HFFc6 (cell line): Measurements from ENCODE around the gene MRM3. TPM values are rescaled to one million over a fixed set of nuclear protein-coding genes. Genes with fewer than 3 reads are reported as not detected.

Experiments used
- DNase-seq: peaks from one replicate; pipeline ENCODE4 v3.0.0-alpha.2; 2018
- H3K27ac Mint-ChIP-seq: 2 replicates; pipeline ENCODE4 v1.8.0; 2020; ENCODE audit warnings: mild to moderate bottlenecking, mixed read lengths
- H3K27me3 Mint-ChIP-seq: 2 replicates; pipeline ENCODE4 v1.8.0; 2021; ENCODE audit warnings: mild to moderate bottlenecking, moderate library complexity, mixed read lengths; ENCODE audit not compliant: insufficient read depth
- H3K36me3 Mint-ChIP-seq: 2 replicates; pipeline ENCODE4 v1.8.0; 2021; ENCODE audit warnings: low read depth, mixed read lengths
- H3K4me1 Mint-ChIP-seq: 2 replicates; pipeline ENCODE4 v1.8.0; 2020; ENCODE audit warnings: low read depth, mixed read lengths
- H3K4me3 Mint-ChIP-seq: 2 replicates; pipeline ENCODE4 v1.8.0; 2020; ENCODE audit warnings: mild to moderate bottlenecking, moderate library complexity, mixed read lengths
- H3K9me3 Mint-ChIP-seq: 2 replicates; pipeline ENCODE4 v1.8.0; 2020; ENCODE audit warnings: mild to moderate bottlenecking, mixed read lengths
- long read RNA-seq: library from polyadenylated mRNA; unstranded; transcript quantifications from one replicate; pipeline ENCODE4 v2.0.0, GENCODE V29; 2019
- total RNA-seq, 6 experiments: library from RNA; stranded (reverse); fragmentation: NEBNext Ultra II Directional; extraction: Animal tissue kit (Norgen Biotek cat#: 25700); gene quantifications; 2 replicates in 1 of 6; 3 replicates in 5 of 6; pipeline ENCODE4 v1.2.3, GENCODE V29; 2021
- TF ChIP-seq, protein P1 (sequence below): fragments of 200-600 bp; sonication (generic); IDR thresholded peaks from 2 replicates; pipeline ENCODE4 v1.5.0; 2021; ENCODE audit warnings: antibody characterized with exemption, mild to moderate bottlenecking

The MRM3 gene
- total RNA-seq: 10 to 100 TPM; 10.9 to 13.4 (median 12.8) TPM
- long read RNA-seq, transcript MRM3-201 (4 exons, 1,809 nt): major isoform, 21 of 28 reads
- long read RNA-seq, partial matches to known transcripts: 0 of 28 reads
- long read RNA-seq, other reads (novel, unspliced or antisense): 2 of 28 reads

GRCh38 chr17:781805-782731, at the start of gene MRM3, which contains the start of gene GLOD4:
Gene MRM3, plus strand, starts transcription at chr17:782353. Its CDS starts 26 bp downstream, at chr17:782379.
Gene GLOD4, minus strand, starts transcription at chr17:782280. Its CDS starts 25 bp downstream, at chr17:782255.
- Mint-ChIP-seq H3K9me3 (peaks cover 4% of the 10 kb centered on the region; the same call in 1 of the 2 replicates), H3K27me3 (peaks cover 14% of the 10 kb centered on the region), H3K4me3 (peak within 1 kb of the TSS; percentile 97), H3K36me3 (peaks cover 32% of the 10 kb centered on the region), H3K27ac (peak within 1 kb of the TSS; percentile 94), H3K4me1 (peaks cover 32% of the 10 kb centered on the region)
- peak; percentile 80 for DNase-seq
- TF ChIP-seq, protein P1, sequence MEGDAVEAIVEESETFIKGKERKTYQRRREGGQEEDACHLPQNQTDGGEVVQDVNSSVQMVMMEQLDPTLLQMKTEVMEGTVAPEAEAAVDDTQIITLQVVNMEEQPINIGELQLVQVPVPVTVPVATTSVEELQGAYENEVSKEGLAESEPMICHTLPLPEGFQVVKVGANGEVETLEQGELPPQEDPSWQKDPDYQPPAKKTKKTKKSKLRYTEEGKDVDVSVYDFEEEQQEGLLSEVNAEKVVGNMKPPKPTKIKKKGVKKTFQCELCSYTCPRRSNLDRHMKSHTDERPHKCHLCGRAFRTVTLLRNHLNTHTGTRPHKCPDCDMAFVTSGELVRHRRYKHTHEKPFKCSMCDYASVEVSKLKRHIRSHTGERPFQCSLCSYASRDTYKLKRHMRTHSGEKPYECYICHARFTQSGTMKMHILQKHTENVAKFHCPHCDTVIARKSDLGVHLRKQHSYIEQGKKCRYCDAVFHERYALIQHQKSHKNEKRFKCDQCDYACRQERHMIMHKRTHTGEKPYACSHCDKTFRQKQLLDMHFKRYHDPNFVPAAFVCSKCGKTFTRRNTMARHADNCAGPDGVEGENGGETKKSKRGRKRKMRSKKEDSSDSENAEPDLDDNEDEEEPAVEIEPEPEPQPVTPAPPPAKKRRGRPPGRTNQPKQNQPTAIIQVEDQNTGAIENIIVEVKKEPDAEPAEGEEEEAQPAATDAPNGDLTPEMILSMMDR: peak; percentile 43

DNA sequence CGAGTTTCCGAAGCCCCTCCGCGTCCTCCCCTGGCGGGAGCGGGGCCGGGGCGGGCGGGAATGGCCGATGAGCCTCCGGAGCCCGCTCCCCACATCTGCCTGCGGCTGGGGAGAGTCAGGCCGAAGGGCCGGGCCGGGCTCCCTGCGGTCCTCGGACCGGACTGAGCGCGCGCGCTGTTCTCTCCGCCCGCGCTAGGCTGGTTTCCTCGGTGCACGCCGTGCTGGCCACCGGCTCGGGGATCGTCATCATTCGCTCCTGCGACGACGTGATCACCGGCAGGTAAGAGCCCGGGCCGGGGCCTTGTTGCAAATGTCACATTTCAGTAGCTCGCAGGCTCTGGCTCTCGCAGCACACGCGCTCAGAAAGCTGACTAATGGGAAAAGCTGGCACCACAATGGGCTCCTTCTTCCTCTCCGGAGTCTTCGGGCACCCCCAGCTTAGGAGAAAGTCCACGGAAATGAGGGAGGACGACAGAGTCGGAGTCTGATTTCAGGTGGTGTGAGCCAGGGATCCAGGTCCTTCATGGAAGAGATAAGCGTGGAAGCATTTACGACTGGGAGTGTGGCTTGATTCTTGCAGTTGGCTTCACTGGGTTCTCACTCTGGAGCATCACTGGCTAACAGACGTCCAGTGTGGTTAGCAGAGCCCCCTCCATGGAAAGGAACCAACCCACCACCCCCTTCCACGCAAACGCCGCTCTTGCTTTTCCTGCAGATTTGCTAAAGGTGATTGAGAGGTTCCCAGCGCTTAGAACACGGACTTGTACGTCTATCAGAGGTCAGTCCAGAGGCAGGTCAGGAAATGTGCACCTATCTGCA, 49.0 kb upstream of the MRM3 start:
- H3K4me1 Mint-ChIP-seq: peaks cover 23% of the 10 kb centered on the region
- peak; percentile 30 for DNase-seq

GRCh38 chr17:733743-734142, 48.4 kb upstream of the MRM3 start:
- Mint-ChIP-seq H3K27ac (peak overlapping the region; percentile 86), H3K36me3 (peaks cover 25% of the 10 kb centered on the region), H3K4me1 (peaks cover 23% of the 10 kb centered on the region), H3K9me3 (no peaks in the 10 kb centered on the region), H3K4me3 (peak overlapping the region; percentile 97), H3K27me3 (no peaks in the 10 kb centered on the region; the same call in 1 of the 2 replicates)
- no peak for DNase-seq
- TF ChIP-seq, protein P1: no peak

More for the DNA sequence above, 49.0 kb upstream of the MRM3 start:
- peak overlapping the region; percentile 97 for H3K4me3 Mint-ChIP-seq
- peak overlapping the region; percentile 86 for H3K27ac Mint-ChIP-seq
- no peaks in the 10 kb centered on the region for H3K9me3 Mint-ChIP-seq
- TF ChIP-seq, protein P1: no peak
- H3K36me3 Mint-ChIP-seq: peaks cover 20% of the 10 kb centered on the region
- no peaks in the 10 kb centered on the region; the same call in 1 of the 2 replicates for H3K27me3 Mint-ChIP-seq

DNA sequence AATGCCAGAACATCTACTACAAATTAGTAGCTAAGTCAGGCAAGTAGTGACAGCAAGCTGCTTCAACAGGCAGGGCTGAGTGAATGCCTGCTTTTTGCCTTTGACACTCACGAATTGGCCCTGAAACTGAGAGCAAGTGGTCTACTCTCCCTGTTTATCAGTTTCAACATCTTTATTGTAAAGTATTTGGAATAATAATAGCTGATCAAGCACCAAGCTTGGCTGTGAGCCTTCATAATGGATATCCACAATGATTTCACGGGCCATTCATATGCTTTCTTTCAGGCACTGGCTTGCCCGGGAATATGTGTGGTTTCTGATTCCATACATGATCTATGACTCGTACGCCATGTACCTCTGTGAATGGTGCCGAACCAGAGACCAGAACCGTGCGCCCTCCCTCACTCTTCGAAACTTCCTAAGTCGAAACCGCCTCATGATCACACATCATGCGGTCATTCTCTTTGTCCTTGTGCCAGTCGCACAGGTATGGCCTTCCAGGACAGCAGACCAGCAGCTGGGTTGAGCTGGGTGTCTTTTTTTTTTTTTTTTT, 44.5 kb upstream of the MRM3 start:
- Mint-ChIP-seq H3K4me1 (peaks cover 12% of the 10 kb centered on the region), H3K4me3 (no peak overlapping the region), H3K27ac (no peak overlapping the region), H3K27me3 (no peaks in the 10 kb centered on the region; the same call in 1 of the 2 replicates), H3K36me3 (peaks cover 47% of the 10 kb centered on the region), H3K9me3 (no peaks in the 10 kb centered on the region)
- DNase-seq: no peak
- TF ChIP-seq, protein P1: no peak
